Testis (tissue), 5 donors: ENCODE results near the gene SP140L. TPM values are rescaled to one million over a fixed set of nuclear protein-coding genes. Genes with fewer than 3 reads are reported as not detected.
"Not testable (repeated sequence)": the region's sequence is repeated elsewhere in the genome, so short reads cannot be mapped to it uniquely, and the experiment has no call there.

Experiments
- DNase-seq: peaks from one replicate; pipeline ENCODE4 v3.0.0-alpha.2; 2019
- H3K27ac ChIP-seq, 2 donors: fragments of 200-600 bp; sonication (generic); one replicate each; pipeline ENCODE4 v1.5.1; 2019
- H3K27me3 ChIP-seq: fragments of 200-600 bp; sonication (generic); one replicate; pipeline ENCODE4 v1.5.1; 2019
- H3K36me3 ChIP-seq: fragments of 200-600 bp; sonication (generic); one replicate; pipeline ENCODE4 v1.5.1; 2017; ENCODE audit warnings: low read depth; ENCODE audit errors: missing control alignments
- H3K4me1 ChIP-seq: fragments of 200-600 bp; sonication (generic); one replicate; pipeline ENCODE4 v1.5.1; 2019
- H3K4me3 ChIP-seq, 2 donors: fragments of 200-600 bp; sonication (generic); one replicate each; pipeline ENCODE4 v1.5.1; 2017 to 2019
- H3K9me3 ChIP-seq: fragments of 200-600 bp; sonication (generic); one replicate; pipeline ENCODE4 v1.5.1; 2017
- POLR2A ChIP-seq: fragments of 450-650 bp; IDR thresholded peaks from one replicate; pipeline ENCODE4 v1.6.1; 2017; ENCODE audit warnings: antibody characterized with exemption, mild to moderate bottlenecking, moderate library complexity
- WGBS, 2 donors: methylation state at CpG; one replicate each; pipeline ENCODE4 v1.1.5; 2018; 5-methylcytosine and 5-hydroxymethylcytosine counted together
- intact Hi-C: fragments of 100-400 bp; cut with DNase I; formaldehyde crosslinking; loops from one replicate; pipeline ENCODE4 v1.15.1; 2023; ENCODE audit warnings: low total_unique reads
- long read RNA-seq, 2 donors: transcript quantifications; one replicate each; lab custom pipeline, GENCODE V29; 2026
- polyA plus RNA-seq: library from polyadenylated mRNA; stranded (reverse); fragments of 350-450 nt; fragmentation: Illumina TruSeq; extraction: RNeasy Lipid Tissue Mini Kit (QIAGEN cat#74804); gene quantifications from one replicate; pipeline ENCODE4 v1.2.3, GENCODE V29; 2014; ENCODE audit warnings: low read depth, low replicate concordance; ENCODE audit not compliant: insufficient read depth
- total RNA-seq, 2 donors: library from RNA; depleted of rRNA; stranded (reverse); fragments of >200 nt; gene quantifications; one replicate each; pipeline ENCODE4 v1.2.3, GENCODE V29; 2016
- TF ChIP-seq, protein P1 (sequence below), 3 experiments: fragments of 450-650 bp in 2 of 3; fragments of 200-600 bp in 1 of 3; sonication (generic) in 1 of 3; IDR thresholded peaks; one replicate each; pipeline ENCODE4 v1.5.1; 2016 to 2019; ENCODE audit warnings: antibody characterized with exemption in 3 of 3, mild to moderate bottlenecking in 2 of 3, moderate library complexity in 1 of 3

Gene SP140L
- 10 to 100 TPM in 1 of 2 donors, 1 to 10 TPM in 1; 7.9 to 21.9 TPM for total RNA-seq
- polyA plus RNA-seq, result 7.2 TPM
- long read RNA-seq, donor 1, partial matches to known transcripts, result 0 of 1 reads
- long read RNA-seq, donor 1, other reads (novel, unspliced or antisense), result 0 of 1 reads
- long read RNA-seq, donor 2, result 0 reads

DNA sequence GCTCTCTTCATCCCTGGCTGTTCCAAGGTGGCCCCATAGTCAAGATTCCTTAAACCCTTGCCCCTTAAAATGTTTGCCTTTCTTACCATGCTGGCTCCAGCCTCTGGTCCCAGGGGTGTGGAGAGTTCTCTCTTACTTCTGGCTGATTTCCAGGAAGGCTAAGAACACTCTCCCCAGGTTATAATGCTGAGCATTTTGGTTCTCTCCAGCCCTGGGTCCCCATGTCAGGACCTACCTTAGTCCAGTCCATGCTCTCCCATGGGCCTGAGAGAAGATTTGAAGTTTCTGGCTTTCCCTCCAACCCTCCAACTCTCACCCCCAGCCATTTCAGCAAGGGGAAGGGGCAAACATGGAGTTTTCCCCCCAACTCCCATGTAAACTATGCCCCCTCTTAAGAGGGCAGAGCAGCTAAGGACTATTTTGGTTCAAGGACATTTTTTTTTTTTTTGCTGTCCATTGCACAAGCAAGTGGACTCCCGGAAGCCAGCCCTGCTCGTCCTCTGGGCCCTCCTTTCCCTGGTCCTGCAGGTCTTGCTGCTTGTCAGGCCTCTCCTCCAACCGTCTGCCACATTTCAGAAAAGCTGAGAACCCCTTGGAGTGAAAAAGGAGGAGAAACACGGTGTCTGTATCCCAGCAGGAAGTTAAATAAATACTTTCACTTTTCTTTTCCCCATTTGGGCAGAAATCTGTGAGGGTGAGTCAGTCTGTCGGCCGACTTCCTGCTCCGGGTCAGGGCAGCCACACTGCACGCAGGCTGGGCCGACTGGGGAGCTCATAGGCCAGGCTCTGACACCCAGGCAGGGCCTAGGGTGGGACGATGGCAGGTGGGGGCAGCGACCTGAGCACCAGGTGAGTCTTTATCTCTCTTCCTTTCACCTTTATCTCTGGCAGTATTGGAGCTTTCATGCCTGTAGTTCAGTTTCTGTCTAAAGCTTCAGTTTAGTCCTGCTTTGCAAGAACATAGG lies at the start of gene SP140L:
SP140L (plus strand) TSS at position 741 of the 965 bp plus-strand sequence; CDS start at position 818, 77 bp downstream.
- DNase-seq, result peak; percentile 67
- H3K4me3 ChIP-seq, result peak within 1 kb of the TSS; percentile 43 to 47
- intact Hi-C loops, result no loop called here
- peak within 1 kb of the TSS in 1 of 2 donors; percentile 69 for H3K27ac ChIP-seq
- no peaks in the 10 kb centered on the region for H3K36me3 ChIP-seq
- 35 to 45% methylated on average over 11 of the region's 11 CpGs for WGBS, 2 donors
- no peaks in the 10 kb centered on the region for H3K27me3 ChIP-seq
- no peaks in the 10 kb centered on the region for H3K9me3 ChIP-seq
- no peak for TF ChIP-seq POLR2A
- TF ChIP-seq, protein P1, sequence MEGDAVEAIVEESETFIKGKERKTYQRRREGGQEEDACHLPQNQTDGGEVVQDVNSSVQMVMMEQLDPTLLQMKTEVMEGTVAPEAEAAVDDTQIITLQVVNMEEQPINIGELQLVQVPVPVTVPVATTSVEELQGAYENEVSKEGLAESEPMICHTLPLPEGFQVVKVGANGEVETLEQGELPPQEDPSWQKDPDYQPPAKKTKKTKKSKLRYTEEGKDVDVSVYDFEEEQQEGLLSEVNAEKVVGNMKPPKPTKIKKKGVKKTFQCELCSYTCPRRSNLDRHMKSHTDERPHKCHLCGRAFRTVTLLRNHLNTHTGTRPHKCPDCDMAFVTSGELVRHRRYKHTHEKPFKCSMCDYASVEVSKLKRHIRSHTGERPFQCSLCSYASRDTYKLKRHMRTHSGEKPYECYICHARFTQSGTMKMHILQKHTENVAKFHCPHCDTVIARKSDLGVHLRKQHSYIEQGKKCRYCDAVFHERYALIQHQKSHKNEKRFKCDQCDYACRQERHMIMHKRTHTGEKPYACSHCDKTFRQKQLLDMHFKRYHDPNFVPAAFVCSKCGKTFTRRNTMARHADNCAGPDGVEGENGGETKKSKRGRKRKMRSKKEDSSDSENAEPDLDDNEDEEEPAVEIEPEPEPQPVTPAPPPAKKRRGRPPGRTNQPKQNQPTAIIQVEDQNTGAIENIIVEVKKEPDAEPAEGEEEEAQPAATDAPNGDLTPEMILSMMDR (IDR thresholded peaks at IDR 0.05), result no peak
- H3K4me1 ChIP-seq, result peaks cover 3% of the 10 kb centered on the region

DNA sequence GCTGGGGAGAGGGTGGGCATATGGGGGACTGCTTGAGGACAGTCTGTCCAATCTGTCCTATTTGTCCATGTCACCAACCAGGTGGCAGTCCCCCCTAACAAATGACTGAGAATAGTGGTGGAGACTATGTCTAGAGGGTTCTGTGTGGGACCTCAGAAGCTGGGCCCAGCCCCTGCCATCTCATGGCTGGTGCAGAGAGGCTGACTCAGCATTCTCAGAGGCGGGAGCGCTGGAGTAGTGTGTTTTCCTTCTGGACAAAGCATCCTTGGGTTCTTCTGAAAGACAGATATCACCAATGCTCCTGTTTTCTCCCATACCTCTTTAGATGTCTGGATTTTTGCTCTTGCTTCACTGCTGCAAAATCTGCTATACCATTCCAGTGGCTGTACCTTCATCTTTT lies 44.1 kb upstream of the SP140L start:
- intact Hi-C loops, result no loop called here
- Histone ChIP-seq H3K4me3 (no peak overlapping the region), H3K9me3 (no peaks in the 10 kb centered on the region), H3K36me3 (no peaks in the 10 kb centered on the region), H3K4me1 (no peaks in the 10 kb centered on the region), H3K27me3 (no peaks in the 10 kb centered on the region), H3K27ac (no peak overlapping the region)
- TF ChIP-seq, protein P1 (IDR thresholded peaks at IDR 0.05), result no peak
- no peak for TF ChIP-seq POLR2A
- no peak for DNase-seq
- WGBS, 2 donors, result 81 to 100% methylated on average over 2 of the region's 2 CpGs

GRCh38 chr2:230286048-230286447 lies 40.9 kb upstream of the SP140L start:
- WGBS, 2 donors, result 82 to 90% methylated on average over 3 of the region's 3 CpGs
- TF ChIP-seq, protein P1 (IDR thresholded peaks at IDR 0.05), result no peak
- TF ChIP-seq POLR2A, result no peak
- Histone ChIP-seq H3K4me1 (no peaks in the 10 kb centered on the region), H3K36me3 (no peaks in the 10 kb centered on the region), H3K4me3 (no peak overlapping the region), H3K9me3 (no peaks in the 10 kb centered on the region), H3K27me3 (no peaks in the 10 kb centered on the region), H3K27ac (no peak overlapping the region)
- no peak for DNase-seq
- intact Hi-C loops, result no loop called here

DNA sequence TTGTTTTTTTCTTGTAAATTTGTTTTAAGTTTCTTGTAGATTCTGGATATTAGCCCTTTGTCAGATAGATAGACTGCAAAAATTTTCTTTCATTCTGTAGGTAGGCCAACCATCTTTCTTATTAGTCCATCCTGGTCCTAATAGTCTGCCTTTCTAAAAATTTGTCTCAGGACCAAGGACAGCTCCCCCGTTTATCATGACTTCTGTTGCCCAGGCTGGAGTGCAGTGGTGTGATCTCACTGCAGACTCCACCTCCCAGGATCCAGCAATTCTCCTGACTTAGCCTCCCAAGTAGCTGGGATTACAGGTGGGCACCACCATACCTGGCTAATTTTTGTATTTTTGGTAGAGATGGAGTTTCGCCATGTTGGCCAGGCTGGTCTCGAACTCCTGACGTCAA lies 37.7 kb upstream of the SP140L start:
- H3K36me3 ChIP-seq, DNase-seq, H3K27me3 ChIP-seq, H3K4me3 ChIP-seq, H3K4me1 ChIP-seq, H3K27ac ChIP-seq, H3K9me3 ChIP-seq, intact Hi-C loops: not testable (repeated sequence)
- whole genome bisulfite sequencing, 2 donors, result 89 to 91% methylated on average over 4 of the region's 4 CpGs

DNA sequence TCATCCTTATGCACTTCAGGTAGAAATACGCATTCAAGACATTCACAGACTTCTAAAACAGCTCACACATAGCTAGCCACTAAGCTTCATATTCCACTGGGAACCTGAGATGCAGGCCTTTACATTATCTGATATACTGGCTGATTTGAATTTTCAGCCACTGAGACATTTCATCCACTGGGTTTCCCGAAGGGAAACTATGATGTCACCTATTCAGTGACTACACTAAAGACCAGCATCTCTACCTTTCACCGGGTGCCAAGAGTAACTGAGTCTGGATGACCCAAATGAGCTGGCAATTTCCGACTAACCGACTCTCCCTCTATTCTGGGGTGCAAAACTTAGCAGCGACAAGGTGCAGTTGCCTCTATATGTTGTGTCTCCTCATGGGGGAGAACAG lies 31.8 kb upstream of the SP140L start:
- H3K27ac ChIP-seq, result no peak overlapping the region
- WGBS, 2 donors, result 90 to 93% methylated on average over 6 of the region's 6 CpGs
- intact Hi-C loops, result no loop called here
- H3K9me3 ChIP-seq, result no peaks in the 10 kb centered on the region
- H3K27me3 ChIP-seq, result no peaks in the 10 kb centered on the region
- TF ChIP-seq, protein P1 (IDR thresholded peaks at IDR 0.05), result no peak
- no peak for TF ChIP-seq POLR2A
- H3K4me3 ChIP-seq, result no peak overlapping the region
- DNase-seq, result no peak
- H3K4me1 ChIP-seq, result no peaks in the 10 kb centered on the region
- no peaks in the 10 kb centered on the region for H3K36me3 ChIP-seq
